Embryonic facial prominence (tissue), 1 donor: ENCODE data around the gene MYH4.

ENCODE experiments used
- DNase-seq: peaks from one replicate; pipeline ENCODE4 v3.0.0-alpha.2; 2016; ENCODE audit errors: extremely low spot score

The MYH4 gene

GRCh38 chr17:10469459-10469858, at the start of gene MYH4:
Gene MYH4 (minus strand): TSS chr17:10469559. CDS start chr17:10466745, 2,814 bp downstream.
- no peak for DNase-seq

- no peak for DNase-seq
Observed at GRCh38 chr17:10518271-10519037, 49.1 kb upstream of the MYH4 start, which contains the start of gene MYH1. Gene MYH1 (minus strand): TSS chr17:10518542. CDS start chr17:10516642, 1,900 bp downstream.

GRCh38 chr17:10516638-10517037, 47.3 kb upstream of the MYH4 start:
- no peak for DNase-seq

GRCh38 chr17:10516065-10516464, 46.7 kb upstream of the MYH4 start:
- no peak for DNase-seq

GRCh38 chr17:10513299-10514067, 44.1 kb upstream of the MYH4 start:
- DNase-seq: no peak

GRCh38 chr17:10512856-10513255, 43.5 kb upstream of the MYH4 start:
- DNase-seq: no peak

- DNase-seq: no peak
Observed at GRCh38 chr17:10499950-10500349, 30.6 kb upstream of the MYH4 start.

- no peak for DNase-seq
Observed at GRCh38 chr17:10492004-10492403, 22.6 kb upstream of the MYH4 start.

- no peak for DNase-seq
Observed at GRCh38 chr17:10482252-10482651, 12.9 kb upstream of the MYH4 start.

GRCh38 chr17:10477701-10478100, 8.3 kb upstream of the MYH4 start:
- DNase-seq: no peak

GRCh38 chr17:10474536-10474935, 5.2 kb upstream of the MYH4 start:
- DNase-seq: no peak

- no peak for DNase-seq
Observed at GRCh38 chr17:10471858-10472257, 2.5 kb upstream of the MYH4 start.

GRCh38 chr17:10463402-10463801, 6.0 kb downstream of the MYH4 start:
- no peak for DNase-seq

- no peak for DNase-seq
Observed at GRCh38 chr17:10460062-10460461, 9.3 kb downstream of the MYH4 start.

- no peak for DNase-seq
Observed at GRCh38 chr17:10458701-10459100, 10.7 kb downstream of the MYH4 start.

- no peak for DNase-seq
Observed at GRCh38 chr17:10457952-10458351, 11.4 kb downstream of the MYH4 start.

- DNase-seq: no peak
Observed at GRCh38 chr17:10447026-10447931, 22.1 kb downstream of the MYH4 start.

- DNase-seq: no peak
Observed at GRCh38 chr17:10439816-10440215, 29.5 kb downstream of the MYH4 start.

- no peak for DNase-seq
Observed at GRCh38 chr17:10435096-10435495, 34.3 kb downstream of the MYH4 start.

GRCh38 chr17:10429421-10430045, 39.8 kb downstream of the MYH4 start:
- no peak for DNase-seq

- DNase-seq: no peak
Observed at GRCh38 chr17:10428781-10429180, 40.6 kb downstream of the MYH4 start.
